Panc1 (cell line): ENCODE results near the gene MYO16. TPM values are rescaled to one million over a fixed set of nuclear protein-coding genes. Genes with fewer than 3 reads are reported as not detected.

Experiments
- ATAC-seq: fragments of 200-7000 bp; cut with Tn5 transposase; 2 replicates; pipeline ENCODE4 v1.9.1; 2020; ENCODE audit warnings: mild to moderate bottlenecking, moderate library complexity
- BruUV-seq: library from RNA; stranded (reverse); fragments of 400-500 nt; replicated peaks from 2 replicates; lab custom pipeline; 2021; lab: Mats Ljungman, UMichigan
- CTCF ChIA-PET: fragments of 300-600 bp; sonication (Branson Sonifier 250); formaldehyde crosslinking; loops from one replicate; lab custom pipeline; 2022; ENCODE audit warnings: antibody characterized with exemption; lab: Charles Lee
- POLR2A ChIA-PET: fragments of 300-600 bp; sonication (Branson Sonifier 250); formaldehyde crosslinking; loops from one replicate; lab custom pipeline; 2022; ENCODE audit warnings: antibody characterized with exemption; lab: Charles Lee
- DNase-seq: peaks from one replicate; pipeline ENCODE4 v3.0.0-alpha.2; 2010; ENCODE audit warnings: low read depth, low spot score
- H3K27ac ChIP-seq: 2 replicates; pipeline ENCODE4 v1.5.1; 2011; ENCODE audit warnings: mild to moderate bottlenecking, low read length, inconsistent platforms
- H3K27me3 ChIP-seq: fragments of 200-500 bp; sonication (Bioruptor generic); 2 replicates; pipeline ENCODE4 v1.6.0; 2014; ENCODE audit warnings: low read length, inconsistent platforms; ENCODE audit not compliant: control insufficient read depth, insufficient read depth
- H3K36me3 ChIP-seq: fragments of 200-500 bp; sonication (Bioruptor generic); 2 replicates; pipeline ENCODE4 v1.5.1; 2014; ENCODE audit warnings: inconsistent platforms, mild to moderate bottlenecking, low read length, moderate library complexity; ENCODE audit not compliant: control insufficient read depth, insufficient read depth
- H3K4me1 ChIP-seq: 2 replicates; pipeline ENCODE4 v1.5.1; 2011; ENCODE audit warnings: inconsistent platforms, mild to moderate bottlenecking, low read length, moderate library complexity; ENCODE audit not compliant: control insufficient read depth, insufficient read depth
- H3K4me3 ChIP-seq, 2 experiments: 2 replicates each; pipeline ENCODE4 v1.5.1; 2011 to 2012; ENCODE audit warnings: low read depth in 2 of 2, low read length in 2 of 2, mild to moderate bottlenecking in 2 of 2, inconsistent platforms in 1 of 2, moderate library complexity in 1 of 2
- H3K9me3 ChIP-seq: fragments of 200-500 bp; sonication (Bioruptor generic); 2 replicates; pipeline ENCODE4 v1.5.1; 2014; ENCODE audit warnings: low read depth, mild to moderate bottlenecking, inconsistent platforms, low read length, moderate library complexity; ENCODE audit not compliant: control insufficient read depth, insufficient read depth
- CTCF ChIP-seq: fragments of 450-650 bp; IDR thresholded peaks from 2 replicates; pipeline ENCODE4 v1.5.1; 2017; ENCODE audit warnings: mild to moderate bottlenecking
- POLR2AphosphoS5 ChIP-seq: IDR thresholded peaks from 2 replicates; pipeline ENCODE4 v1.6.1; 2012; ENCODE audit warnings: mild to moderate bottlenecking, low read depth, low read length, moderate library complexity
- SIN3A ChIP-seq: IDR thresholded peaks from 2 replicates; pipeline ENCODE4 v1.6.1; 2012; ENCODE audit warnings: low read depth, mild to moderate bottlenecking, low read length, moderate library complexity, borderline replicate concordance; ENCODE audit not compliant: insufficient read depth
- TCF7L2 ChIP-seq: IDR thresholded peaks from 2 replicates; pipeline ENCODE4 v1.6.1; 2011; ENCODE audit warnings: mild to moderate bottlenecking, low read depth, low read length, inconsistent platforms
- in situ Hi-C: cut with HindIII; loops from 2 replicates; pipeline ENCODE4 v1.10.0; 2016; ENCODE audit warnings: low sequenced_read_pairs, low pct_unique_long_range_greater_than_20kb
- intact Hi-C: fragments of 100-400 bp; cut with micrococcal nuclease; formaldehyde crosslinking; loops from one replicate; pipeline ENCODE4 v1.10.0; 2022; ENCODE audit not compliant: unreplicated experiment
- total RNA-seq: library from RNA; stranded (reverse); gene quantifications from one replicate; pipeline ENCODE4 v1.2.1, GENCODE V29; 2021; ENCODE audit not compliant: unreplicated experiment
- TF ChIP-seq, protein P1 (sequence below), 2 experiments: IDR thresholded peaks; 2 replicates each; pipeline ENCODE4 v1.6.1; 2011 to 2012; ENCODE audit warnings: low read depth in 2 of 2, control low read depth in 1 of 2, low read length in 1 of 2, mild to moderate bottlenecking in 1 of 2, moderate library complexity in 1 of 2; ENCODE audit not compliant: insufficient read depth in 1 of 2

MYO16 gene
- total RNA-seq, 1 experiment from 2014 or later: 0.08 TPM

DNA sequence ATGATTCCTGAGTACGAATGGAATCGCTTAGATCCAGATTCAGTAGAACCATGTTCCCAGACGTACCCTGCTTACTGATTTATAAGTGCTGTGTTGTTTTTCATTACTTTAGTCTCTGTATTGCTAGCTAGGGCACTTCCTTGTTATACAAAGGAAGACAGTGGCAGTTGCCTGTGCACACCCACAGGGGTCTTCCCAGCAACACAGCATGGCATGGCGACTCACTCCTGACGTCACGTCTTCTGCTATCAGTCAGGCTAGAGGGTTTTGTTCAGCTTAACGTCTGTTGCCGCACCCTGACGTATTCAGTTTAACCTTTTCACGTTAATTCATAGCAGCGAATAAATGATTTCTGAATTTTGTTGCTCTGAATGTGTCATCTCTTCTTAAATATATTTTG, 295.1 kb downstream of the MYO16 start:
- ChIA-PET CTCF (no interaction called here), POLR2A (no interaction called here)
- Histone ChIP-seq H3K4me1 (peaks cover 5% of the 10 kb centered on the region), H3K27ac (no peak overlapping the region), H3K27me3 (no peaks in the 10 kb centered on the region), H3K36me3 (no peaks in the 10 kb centered on the region), H3K9me3 (no peaks in the 10 kb centered on the region), H3K4me3 (no peak overlapping the region)
- no TSS peak for BruUV-seq
- TF ChIP-seq CTCF: no peak
- TF ChIP-seq SIN3A: no peak
- TF ChIP-seq TCF7L2: no peak
- TF ChIP-seq, protein P1, sequence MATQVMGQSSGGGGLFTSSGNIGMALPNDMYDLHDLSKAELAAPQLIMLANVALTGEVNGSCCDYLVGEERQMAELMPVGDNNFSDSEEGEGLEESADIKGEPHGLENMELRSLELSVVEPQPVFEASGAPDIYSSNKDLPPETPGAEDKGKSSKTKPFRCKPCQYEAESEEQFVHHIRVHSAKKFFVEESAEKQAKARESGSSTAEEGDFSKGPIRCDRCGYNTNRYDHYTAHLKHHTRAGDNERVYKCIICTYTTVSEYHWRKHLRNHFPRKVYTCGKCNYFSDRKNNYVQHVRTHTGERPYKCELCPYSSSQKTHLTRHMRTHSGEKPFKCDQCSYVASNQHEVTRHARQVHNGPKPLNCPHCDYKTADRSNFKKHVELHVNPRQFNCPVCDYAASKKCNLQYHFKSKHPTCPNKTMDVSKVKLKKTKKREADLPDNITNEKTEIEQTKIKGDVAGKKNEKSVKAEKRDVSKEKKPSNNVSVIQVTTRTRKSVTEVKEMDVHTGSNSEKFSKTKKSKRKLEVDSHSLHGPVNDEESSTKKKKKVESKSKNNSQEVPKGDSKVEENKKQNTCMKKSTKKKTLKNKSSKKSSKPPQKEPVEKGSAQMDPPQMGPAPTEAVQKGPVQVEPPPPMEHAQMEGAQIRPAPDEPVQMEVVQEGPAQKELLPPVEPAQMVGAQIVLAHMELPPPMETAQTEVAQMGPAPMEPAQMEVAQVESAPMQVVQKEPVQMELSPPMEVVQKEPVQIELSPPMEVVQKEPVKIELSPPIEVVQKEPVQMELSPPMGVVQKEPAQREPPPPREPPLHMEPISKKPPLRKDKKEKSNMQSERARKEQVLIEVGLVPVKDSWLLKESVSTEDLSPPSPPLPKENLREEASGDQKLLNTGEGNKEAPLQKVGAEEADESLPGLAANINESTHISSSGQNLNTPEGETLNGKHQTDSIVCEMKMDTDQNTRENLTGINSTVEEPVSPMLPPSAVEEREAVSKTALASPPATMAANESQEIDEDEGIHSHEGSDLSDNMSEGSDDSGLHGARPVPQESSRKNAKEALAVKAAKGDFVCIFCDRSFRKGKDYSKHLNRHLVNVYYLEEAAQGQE (IDR thresholded peaks at IDR 0.05; ENCODE audit: insufficient read depth in 1 of 2, low read depth in 2 of 2, low read length in 1 of 2): no peak
- no peak for TF ChIP-seq POLR2AphosphoS5
- intact Hi-C loops (no loop called here), in situ Hi-C loops (no loop called here)
- no peak for ATAC-seq
- no peak for DNase-seq

DNA sequence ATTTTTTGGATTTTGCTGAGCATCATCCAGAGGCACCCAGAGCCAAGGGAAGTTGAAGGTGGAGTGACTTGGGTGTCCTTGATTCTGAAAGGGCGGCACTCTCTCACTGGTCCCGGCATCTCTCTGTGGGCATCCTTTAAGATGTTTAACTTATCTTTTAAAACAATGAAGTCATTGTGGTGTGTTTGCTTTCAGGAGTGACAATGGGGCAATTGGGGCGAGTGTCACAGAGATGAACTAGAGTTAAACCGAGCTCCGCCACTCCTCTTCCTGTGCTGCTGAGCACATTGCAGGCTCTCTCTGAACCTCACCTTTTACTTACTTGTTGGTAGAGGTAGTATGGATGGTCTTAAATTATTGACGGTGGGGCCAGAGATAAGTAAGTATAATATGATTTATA, 295.7 kb downstream of the MYO16 start:
- no peaks in the 10 kb centered on the region for H3K36me3 ChIP-seq
- TF ChIP-seq TCF7L2 (no peak), POLR2AphosphoS5 (no peak), SIN3A (no peak), CTCF (no peak)
- TF ChIP-seq, protein P1 (IDR thresholded peaks at IDR 0.05; ENCODE audit: insufficient read depth in 1 of 2, low read depth in 2 of 2, low read length in 1 of 2): no peak
- ChIA-PET POLR2A (no interaction called here), CTCF (no interaction called here)
- H3K9me3 ChIP-seq: no peaks in the 10 kb centered on the region
- intact Hi-C loops (no loop called here), in situ Hi-C loops (no loop called here)
- no peaks in the 10 kb centered on the region; the same call in 1 of the 2 replicates for H3K4me1 ChIP-seq
- DNase-seq (no peak), ATAC-seq (no peak)
- no peak overlapping the region for H3K27ac ChIP-seq
- BruUV-seq: no TSS peak
- H3K27me3 ChIP-seq: no peaks in the 10 kb centered on the region
- no peak overlapping the region for H3K4me3 ChIP-seq
